Smooth muscle cell of trachea (primary cell): ENCODE measurements around the gene XKR3. TPM values are rescaled to one million over a fixed set of nuclear protein-coding genes. Genes with fewer than 3 reads are reported as not detected.

Experiments used
- total RNA-seq: library from RNA; depleted of rRNA; stranded (reverse); fragments of >200 nt; gene quantifications from 2 replicates; pipeline ENCODE4 v1.2.1, GENCODE V29; 2014

Gene XKR3
- total RNA-seq = under 0.01 and 0.15 TPM in 2 replicates

GRCh38 chr22:16824716-16825687 lies at the start of gene XKR3:
XKR3 (minus strand) TSS chr22:16825411; CDS start chr22:16808073, 17,338 bp downstream.

Other genes with a start within 250 kb of the XKR3 start
- not detected in 2 replicates for gene CCT8L2, start 232.6 kb downstream of the XKR3 start, total RNA-seq
- gene GAB4, start 182.8 kb upstream of the XKR3 start, total RNA-seq = not detected in 2 replicates